CD4-positive, alpha-beta T cell treated with Interleukin-15 for 1 hour (primary cell): Measurements from ENCODE around the gene SLC6A13.

Experiments
- DNase-seq: peaks from one replicate; pipeline ENCODE4 v3.0.0-alpha.2; 2020

The SLC6A13 gene

DNA sequence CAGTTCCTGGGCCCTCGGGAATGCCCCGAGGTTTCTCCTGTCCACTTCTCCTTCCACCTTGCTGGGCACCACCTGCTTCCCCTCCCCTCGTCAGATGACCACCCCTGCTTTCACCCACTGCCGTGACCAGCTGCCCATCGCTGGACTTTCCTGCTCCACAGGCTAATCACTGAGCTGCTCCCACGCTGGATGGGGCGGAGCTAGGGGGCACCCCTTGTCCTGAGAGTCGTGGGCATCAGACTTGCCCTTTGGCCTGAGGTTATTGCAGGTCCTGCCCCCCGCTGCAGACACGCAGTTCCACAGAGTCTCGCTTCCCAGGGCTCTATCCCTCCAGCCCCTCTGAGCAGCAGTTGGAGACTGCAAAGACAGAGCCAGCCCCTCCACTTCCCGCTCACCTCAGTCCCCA is 49.1 kb downstream of the SLC6A13 start:
- DNase-seq: no peak

DNA sequence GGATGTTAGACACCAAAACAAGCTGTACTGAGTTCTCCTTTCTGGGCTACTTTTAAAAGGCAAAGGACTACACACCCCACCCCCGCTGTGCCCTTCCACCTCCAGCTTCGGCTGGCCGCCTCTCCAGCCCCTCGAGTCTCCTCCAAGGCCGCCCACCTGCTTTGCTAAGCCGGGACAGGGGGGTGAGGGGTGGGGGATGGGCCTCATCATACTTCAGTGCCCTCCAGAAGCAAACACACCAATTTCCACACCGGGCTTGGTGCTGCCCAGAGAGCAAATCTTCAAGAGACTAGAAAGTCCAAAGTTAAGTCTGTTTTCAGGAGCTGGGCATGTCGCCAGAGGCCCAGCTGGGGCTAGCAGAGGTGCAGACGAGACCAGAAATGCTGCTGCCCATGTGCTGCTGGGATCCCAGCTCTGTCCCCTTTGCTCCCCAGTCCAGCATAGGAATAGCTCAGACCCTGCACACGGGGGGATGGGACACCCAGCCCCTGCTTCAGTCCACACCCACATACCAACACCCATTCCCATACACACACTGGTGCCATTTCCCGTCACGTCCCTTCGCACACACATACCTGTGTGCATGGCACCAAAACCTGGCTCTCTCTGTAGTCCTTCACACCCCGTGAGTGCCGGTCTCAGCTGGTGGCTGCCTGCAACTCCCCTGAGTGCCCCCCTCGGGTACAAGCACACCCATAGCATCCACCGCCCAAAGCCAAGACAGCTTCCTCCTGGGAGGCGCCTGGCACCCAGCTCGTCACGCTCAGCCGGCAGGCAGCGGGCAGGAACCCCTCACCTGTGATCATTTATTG is 49.7 kb downstream of the SLC6A13 start:
- no peak for DNase-seq

DNA sequence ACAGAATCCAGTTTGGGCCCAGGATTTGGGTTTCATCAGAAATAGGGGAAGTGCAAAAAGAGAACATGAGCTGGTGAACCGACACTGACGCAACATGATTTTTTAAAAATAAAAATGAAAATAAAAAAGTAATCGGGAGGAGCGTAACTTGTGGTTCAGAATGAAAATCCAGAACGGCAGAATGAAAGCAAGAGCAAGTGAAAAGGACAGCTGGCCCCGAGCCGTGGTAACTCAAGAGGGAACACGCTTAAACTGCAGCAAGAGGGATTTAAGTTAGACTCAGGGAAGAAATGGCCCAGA is 50.3 kb downstream of the SLC6A13 start:
- no peak for DNase-seq

DNA sequence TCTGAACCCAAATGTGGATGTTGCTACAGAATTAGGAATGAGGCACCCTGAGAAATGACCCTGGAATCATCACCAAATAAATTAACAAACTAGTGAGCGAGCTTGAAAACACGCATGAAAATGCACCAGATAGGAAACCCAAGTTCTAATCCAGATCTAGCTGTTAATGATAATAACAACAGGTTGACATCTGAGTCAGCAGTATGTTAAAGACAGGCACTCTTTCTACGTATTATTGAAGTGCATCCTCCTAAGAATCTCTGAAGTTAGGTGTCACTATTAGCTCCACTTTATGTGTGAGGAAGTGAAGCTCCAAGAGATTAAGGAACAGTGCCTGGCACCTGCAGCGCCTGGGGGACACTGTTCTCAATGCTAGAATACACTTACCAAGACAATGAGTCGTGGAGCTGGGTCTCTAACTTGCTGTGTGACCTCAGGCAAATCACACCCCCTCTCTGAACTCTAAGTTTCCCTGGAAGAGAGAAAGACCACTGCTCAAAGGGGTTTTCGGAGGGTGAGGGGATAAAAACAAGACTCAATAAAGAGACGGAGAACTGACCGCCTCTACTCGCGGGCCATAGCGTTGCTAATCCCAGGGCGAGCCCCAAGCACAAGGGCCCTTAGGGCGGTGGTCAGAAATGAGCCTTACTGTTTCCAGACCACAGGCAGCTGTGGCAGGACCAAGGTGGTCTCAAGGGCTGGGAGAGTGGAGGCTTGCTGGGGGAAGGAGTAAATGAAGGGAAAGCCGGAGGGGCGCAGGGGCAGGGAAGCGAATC is 50.8 kb downstream of the SLC6A13 start:
- no peak for DNase-seq

DNA sequence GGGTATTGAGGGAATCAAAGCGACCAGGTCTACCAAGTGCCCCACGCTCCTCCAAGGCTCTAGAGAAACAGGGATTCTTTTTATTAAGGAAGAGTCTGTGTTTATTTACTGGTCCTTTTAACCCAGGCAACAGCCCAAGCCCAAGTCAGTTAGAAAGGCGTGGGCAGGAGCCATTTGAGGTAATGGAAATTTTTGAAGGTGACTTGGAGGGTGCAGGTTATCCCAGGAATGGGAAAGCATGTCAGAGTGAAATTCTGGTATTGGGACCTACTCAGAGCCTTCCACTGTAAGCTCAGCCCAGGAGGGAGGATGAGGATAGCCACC is 51.5 kb downstream of the SLC6A13 start:
- DNase-seq: no peak

DNA sequence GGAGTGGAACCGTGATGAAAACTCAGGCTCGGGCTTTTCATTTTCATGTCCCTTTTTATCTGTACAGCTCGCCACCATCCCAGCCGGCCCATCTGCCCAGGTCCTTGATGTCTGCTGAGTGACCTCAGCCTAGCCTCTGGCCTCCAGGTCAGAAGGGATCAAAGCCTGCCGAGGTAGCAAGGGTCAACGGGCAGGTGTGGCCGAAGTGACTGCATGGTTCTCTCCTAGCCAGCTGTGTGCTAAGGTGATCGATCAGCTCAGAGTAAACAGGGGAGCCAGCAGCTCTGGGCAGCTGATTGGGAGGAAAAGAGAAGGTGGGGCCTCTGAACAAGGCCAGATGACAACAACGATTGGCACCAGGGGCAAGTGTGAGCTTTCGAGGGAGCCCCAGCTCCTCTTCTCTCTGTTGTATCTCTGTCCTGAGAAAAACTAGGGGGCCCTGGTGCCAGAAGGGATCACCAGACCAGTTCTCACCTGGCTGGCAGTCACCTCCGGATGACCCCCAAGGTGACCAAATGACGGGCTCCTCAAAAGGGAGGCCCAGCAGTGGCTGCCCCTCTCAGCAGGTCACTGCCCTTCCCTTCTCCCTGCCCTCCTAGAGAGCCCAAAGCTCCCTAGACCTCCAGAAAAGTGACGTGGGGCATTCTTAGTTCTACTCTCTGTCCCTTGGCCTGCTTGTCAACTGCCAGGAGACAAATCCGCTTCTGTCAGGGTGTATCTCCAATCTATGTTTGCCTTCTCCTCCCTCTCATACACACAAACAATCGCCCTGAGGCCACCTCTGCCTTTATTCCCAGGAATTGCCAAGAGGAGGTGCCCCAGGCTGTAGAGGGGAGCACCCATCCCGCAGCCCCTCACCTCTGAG is 52.1 kb downstream of the SLC6A13 start:
- no peak for DNase-seq

DNA sequence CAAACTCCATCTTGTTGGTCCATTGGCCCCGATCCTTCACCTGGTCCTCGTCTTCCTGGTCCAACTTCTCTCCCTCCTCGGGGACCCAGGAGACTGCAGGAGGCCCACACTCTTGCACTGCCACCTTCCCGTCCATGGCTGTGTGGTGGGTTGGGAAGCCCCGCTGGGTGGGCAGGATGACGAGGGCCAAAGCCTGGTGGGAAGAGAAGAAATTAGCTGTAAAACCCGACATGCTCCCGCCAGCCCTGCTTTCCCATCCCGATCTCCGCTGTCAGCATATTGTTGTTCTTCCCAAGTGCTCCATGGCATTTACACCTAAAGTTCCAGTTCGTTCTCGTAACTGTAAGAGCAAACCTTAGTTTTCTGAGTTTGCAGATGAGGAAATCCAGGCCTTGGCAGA is 52.8 kb downstream of the SLC6A13 start:
- DNase-seq: no peak

DNA sequence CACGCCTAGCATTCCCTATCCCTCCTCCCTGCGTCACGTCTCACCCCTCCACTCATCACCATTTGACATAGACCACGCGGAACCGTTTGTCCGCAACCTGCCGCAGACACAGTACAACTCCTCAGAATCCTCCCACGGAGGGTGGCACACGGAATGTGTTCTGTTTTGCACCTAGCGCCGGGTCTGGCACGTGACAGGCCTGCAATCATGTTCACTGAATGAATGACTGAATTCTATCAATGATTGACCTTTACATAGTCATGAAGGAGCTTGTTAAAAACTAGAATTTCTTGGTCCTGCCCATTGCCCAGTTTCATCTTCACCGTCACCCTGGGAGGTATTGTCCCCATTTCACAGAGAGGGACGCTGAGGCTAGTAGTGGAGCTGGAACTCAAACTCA is 53.4 kb downstream of the SLC6A13 start:
- no peak for DNase-seq

DNA sequence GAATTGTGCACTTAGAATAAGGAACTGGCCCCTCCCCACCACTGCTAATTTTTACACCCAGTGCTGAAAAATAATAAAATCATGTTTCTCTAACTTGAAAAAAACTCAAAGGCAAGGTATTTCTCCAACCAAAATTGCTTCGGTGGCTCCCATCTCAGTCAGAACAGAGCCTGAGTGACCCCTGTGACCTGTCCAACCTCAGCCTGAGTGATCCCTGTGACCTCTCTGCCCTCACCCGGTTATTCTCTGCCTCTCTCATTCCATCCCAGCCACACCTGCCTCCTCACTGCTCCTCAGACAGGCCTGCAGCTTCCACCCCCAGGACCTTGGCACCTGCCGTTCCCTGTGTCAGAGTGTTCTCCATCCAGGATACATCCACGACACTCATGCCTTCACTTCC is 53.8 kb downstream of the SLC6A13 start:
- no peak for DNase-seq

DNA sequence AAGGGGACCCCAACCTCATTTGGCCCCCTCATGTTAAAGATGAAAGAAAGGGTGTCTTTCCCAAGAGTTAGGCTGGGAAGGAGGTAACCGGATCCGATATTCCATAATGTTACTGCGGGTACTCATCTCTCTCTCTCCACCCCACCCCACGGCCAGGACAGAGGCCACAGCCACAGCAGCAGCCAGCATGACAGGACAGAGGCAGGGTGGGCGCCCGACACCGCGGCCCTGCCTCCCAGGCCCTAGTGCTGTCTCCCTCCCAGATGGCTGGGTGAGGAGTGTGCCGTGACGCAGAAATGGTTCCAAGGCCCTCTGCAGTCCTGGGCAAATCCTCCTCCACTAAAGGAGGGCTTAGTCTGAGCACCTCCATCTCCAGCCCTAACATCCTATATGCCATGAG is 54.8 kb downstream of the SLC6A13 start:
- DNase-seq: no peak

DNA sequence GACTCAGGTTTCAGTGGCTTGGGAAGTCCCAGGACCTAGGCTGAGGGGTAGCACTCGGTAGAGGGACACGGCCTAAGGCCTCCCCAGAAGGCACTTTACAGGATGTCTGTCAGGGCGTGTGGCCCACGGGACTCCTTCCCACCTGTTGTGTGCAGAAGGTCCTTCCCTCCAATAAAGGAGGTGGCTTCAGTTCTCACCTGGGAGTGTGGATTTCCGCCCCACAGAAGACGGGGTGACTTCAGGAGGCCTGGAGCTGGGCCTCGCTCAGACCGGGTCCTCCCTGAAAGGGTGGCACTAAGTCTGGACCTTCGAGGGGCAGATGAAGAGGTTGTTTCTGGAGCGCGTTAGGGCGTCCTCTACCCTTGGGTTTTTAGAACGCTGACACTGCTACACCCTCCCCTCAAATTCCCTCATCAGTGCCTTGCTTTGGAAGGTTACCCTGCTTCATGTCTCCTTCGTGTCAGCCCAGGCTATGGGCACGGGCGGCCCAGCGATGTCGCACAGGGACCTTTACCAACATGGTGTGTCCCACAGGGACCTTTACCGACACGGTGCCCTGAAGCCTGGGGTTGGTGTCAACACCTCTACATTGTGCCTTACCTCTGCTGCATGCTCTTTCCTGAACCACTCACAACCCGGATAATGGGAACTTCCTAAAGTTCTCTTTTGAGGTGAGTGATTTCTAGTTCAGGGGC is 55.7 kb downstream of the SLC6A13 start:
- no peak for DNase-seq

DNA sequence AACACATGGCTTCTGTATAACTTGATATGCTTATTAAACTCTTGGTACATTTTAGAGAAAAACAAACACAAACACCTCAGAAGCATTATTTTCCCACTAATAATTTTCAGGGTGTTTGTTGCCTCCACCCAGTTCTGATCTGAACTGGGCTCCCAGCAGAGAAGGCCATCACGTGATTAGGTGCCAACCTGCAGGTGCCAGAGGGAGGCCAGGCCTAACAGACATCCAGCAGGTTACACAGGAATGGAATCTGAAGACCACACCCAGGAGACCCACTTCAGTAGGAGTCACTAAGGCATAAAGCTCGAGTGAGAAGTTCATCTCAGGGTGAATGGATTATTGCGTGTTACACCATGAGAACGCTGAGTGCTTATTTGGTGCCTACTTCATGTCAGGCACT is 57.6 kb downstream of the SLC6A13 start:
- DNase-seq: no peak

DNA sequence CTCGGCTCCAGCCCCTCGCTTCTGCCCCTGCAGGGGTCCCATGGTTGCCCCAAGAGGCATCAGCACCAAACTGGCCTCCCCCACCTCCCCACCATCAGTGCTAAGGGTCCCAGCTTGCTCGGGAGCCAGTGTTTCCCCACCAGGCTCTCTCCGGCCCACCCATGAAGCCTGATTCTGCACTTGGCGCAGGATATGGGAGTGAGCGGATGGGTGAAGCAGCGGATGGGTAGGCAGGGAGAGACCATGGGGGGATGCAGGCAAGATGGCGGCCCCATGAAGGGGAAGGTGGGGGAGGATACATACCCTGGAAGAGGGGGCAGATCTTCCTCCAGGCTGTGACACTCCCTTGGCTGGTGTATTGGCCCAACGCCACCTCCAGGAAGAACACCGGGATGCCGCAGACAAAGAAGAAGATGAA is 58.4 kb downstream of the SLC6A13 start:
- no peak for DNase-seq

DNA sequence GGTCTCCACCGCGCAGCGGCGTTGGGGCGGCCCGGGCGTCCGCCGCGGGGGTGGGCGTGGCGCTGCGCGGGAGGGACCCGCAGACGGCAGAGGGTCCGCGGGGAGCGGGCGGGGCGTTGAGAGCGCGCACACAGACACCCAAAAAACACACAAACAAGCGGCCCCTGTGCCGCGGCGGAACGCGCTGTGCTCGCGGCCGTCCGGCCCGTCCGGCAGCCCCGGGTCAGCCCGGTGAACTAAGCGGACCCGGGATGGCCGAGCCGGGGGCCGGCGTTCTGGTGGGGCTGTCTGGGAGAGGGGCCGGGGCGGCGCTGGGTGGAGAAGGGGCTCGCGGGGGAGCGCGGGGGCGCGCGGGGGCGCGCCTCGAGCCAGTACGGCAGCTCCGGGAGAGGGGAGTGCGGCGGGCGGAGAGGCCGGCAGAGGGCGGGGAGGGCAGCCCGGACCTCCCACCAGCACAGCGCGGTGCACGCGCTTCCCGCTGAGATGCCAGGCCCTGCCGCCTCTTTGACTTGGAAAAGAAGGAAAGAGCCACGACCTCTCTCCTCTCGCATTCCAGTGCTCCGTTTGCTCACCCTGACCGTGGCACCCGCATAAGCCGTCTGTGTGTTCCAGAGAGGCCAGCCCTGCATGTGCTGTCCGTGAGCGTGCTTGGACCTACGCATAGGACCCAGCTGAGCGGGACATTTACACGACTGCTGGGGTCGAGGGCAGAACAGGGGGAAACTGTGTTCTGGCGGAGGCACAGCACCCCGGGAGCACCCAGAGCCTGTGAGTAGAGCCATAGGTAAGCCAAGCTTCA is 59.0 kb downstream of the SLC6A13 start:
- DNase-seq: no peak

DNA sequence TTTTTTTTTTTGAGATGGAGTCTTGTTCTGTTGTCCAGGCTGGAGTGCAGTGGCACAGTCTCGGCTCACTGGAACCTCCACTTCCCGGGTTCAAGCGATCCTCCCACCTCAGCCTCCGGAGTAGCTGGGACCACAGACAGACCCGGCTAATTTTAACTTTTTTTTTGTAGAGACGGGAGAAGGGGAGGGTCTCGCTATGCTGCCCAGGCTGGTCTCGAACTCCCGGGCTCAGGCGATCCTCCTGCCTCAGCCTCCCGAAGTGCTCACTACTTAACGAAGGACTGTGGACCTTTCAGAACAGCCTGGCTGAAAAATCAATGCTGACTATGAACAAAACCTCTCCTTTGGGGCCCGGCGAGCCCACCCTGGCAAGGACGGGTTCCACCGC is 59.6 kb downstream of the SLC6A13 start:
- no peak for DNase-seq

DNA sequence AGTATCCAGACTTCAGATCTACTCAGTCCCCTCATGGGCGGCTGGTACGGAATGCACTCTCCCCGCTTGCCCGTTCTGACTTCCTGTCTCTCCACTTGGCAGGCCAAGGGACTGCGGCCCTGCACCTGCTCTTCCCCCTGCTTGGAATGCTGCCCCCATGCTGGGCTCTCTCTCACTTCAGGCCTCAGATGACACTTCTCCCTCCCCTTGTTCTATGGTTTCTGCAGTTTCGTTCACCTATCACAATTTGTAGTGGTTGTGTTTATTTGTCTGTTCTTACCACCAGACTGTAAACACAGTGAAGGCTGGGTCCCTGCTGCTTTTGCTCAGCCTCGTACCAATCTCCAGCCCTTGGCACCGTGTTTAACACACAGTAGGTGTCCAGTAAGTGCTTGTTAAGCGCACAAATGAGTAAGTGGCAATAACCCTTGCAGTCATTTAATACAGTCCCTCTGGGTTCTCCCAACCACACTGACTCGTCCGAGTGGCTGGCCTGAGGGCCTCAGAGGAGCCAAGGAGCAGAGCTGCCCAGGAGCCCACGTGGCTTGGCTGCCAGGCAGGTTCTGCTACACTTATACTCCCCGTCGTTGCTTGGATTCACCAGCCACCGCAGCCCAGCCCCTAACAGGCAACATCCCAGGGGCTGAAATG is 60.4 kb downstream of the SLC6A13 start:
- DNase-seq: no peak

DNA sequence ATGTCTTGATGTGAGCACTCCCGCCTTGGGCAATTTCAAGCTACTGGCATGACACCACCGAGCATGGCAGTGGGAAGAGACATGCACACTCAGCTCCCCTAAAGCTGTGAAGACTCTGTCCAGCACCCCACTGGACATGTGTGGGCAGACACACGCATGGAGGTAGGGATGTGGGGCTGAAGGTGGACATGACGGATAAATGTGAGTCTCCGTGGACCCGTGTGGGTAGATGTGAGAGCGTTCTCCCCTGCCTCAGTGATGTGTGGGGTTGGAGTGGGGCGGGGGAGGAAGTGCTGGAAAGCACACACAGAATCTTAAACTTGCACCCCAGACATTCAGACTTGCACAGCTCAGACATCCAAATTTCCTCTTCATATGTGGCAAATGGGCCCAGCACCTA is 61.3 kb downstream of the SLC6A13 start:
- DNase-seq: no peak

DNA sequence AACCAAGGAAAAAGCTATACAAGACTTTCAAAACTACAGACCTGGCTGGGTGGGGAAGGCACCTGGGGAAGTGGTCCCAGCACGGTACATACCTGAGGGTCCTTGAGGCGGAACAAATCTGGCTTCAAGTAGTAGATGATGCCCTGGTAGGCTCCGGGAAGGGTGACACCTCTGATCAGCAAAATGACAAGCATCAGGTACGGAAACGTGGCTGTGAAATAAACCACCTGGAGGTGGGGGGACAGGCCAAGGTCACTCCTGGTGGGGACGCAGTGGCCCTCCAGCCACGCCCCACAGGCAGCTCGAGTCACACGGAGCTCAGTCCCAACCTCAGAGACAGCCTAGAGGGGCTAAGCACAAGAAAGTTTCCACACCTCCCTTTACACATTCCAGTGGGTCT is 63.9 kb downstream of the SLC6A13 start:
- DNase-seq: no peak

DNA sequence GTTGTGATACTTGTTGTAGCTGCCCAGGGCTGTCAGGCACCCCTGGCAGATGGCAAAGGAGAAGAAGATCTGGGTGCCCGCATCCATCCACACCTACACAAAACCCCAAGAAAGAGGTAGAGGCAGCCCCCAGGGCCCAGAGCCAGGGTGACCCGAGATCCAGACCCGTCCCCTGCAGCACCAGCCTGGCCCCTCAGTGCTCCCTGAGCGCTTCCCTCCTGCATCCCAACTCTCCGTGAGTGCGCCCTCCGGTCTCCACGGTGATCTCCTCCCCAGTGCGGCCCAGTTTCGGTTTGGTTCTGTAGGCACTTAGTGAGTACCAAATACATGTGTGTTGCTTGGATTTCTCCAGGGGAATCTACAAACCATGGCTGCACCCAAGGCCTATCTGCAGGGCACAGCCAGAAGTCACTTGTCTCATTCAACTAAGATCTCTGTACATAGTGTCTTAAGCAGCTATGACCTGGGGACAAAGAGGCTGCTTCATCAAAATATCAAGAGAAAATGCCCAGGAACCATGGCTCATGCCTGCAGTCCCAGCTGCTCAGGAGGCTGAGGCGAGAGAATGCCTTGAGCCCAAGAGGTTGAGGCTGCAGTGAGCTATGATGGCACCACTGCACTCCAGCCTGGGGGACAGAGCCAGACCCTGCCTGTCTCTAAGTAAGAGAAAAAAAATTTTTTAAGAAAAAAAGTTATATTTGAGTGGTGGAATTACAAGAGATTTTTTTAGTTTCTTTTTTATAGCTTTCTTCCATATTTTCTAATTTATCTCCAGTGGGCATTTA is 64.5 kb downstream of the SLC6A13 start:
- DNase-seq: no peak

DNA sequence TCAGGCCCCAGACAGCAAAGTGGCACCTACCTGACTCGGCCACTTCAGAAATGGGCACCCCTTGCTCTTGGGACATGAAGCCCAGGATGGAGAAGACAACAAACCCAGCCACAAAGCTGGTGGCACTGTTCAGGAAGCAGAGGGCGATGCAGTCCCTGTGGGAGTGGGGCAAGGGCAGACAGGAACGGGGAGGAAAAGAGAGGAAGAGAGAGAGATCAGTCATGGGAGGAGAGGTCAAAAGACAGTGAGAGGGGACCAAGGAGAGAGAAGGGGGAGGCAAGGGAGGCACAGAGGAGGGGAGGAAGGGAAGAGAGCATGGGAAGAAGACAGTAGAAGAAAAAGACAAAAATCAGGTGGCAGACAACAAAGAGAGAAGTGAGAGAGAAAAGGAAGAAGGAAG is 65.3 kb downstream of the SLC6A13 start:
- DNase-seq: no peak

DNA sequence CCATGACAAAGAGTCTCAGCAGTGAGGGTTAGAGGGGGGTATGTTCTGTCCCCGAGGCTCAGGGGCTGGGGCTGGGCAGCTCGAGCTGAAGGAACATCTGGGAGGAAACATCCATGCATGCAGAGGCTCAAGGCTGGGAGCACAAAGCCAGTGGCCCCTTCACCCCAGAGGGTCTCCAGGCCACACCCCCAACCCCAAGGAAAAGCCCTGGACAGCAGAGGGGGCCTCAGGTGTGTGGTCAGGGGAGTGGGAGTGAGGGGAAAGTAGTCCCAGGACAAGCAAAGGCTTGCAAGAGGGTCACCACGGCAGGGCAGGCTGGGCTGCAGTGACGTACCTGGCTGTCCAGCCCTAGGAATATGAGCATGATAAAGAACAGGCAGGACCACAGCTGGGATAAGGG is 66.2 kb downstream of the SLC6A13 start:
- no peak for DNase-seq
